ENCODE data around the gene LIN28A.

Gene LIN28A

DNA sequence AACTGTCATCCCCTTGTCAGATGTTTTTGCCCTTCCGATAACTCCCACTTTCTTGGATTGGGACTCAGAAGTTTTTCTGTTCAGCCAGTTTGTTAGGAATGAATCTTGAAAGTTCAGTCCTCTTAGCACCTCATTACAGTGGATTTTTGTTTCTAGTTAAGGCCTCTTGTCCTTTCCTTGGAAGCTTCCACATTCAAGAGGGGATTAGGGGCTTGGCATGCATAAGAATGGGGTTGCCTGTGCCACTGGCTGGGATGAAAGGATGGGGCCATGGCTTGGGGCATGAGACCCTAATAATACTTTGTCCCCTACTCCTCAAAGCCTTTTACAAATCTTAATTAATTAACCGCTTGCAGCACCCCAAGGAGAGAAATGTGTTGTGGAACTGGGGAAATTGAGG, 19.1 kb downstream of the LIN28A start:
- DNase-seq = no peak
- H3K9me3 Mint-ChIP-seq = no peaks in the 10 kb centered on the region
- H3K36me3 Mint-ChIP-seq = peaks cover 9% of the 10 kb centered on the region
- H3K4me3 Mint-ChIP-seq = no peak overlapping the region
- H3K4me1 Mint-ChIP-seq = peaks cover 26% of the 10 kb centered on the region
- H3K27me3 Mint-ChIP-seq = peaks cover 26% of the 10 kb centered on the region
- CTCF ChIA-PET = interaction anchor here (0.6 to 2.9 kb wide), 3 partner anchors 10 to 213 kb away, joined by 3 to 20 read pairs (median 4); no protein-coding TSS in a partner anchor
- no peak overlapping the region for H3K27ac Mint-ChIP-seq

DNA sequence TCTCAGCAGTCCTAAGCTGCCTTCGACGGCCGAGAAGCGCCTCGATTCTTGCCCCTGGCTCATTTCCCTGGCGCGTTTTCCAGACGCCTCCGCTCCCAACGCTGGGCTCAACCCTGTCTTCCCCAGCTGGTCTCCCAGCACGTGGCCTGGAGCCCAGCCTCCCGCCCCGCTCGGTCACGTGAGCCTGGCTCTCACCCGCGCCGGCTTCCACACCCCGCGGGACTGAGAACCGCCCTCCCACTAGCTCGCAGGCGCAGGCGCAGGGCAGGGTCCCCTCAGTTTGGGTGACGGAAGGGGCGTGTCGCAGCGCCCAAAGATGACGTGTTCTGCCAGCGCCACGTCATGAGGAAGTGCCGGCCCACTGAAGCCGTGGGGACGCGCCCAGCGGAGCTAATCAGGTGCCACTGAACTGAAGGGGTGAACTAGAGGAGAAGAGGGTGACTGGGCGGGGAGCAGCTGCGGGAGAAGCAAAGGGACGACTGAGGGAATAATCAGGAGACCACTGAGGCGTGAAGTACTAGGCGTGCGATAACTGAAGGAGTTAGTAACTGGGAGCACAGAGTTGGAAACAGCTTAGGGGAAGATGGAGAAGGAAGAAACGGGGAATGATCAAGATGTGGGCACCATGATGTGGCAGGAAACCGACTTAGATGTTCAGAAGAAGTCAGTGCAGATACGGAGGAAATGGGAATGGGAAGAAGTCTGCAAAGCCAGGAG, 21.5 kb downstream of the LIN28A start, which contains the start of gene DHDDS:
Gene DHDDS (plus strand): TSS at position 343 of the 717 bp plus-strand sequence. CDS start 625 bp downstream, outside the sequence.
- H3K27ac Mint-ChIP-seq = peak within 1 kb of the TSS; percentile 94
- peaks cover 11% of the 10 kb centered on the region for H3K36me3 Mint-ChIP-seq
- peaks cover 26% of the 10 kb centered on the region for H3K4me1 Mint-ChIP-seq
- peak; percentile 99 for DNase-seq
- CTCF ChIA-PET = interaction anchor here (0.8 to 3.5 kb wide), 6 partner anchors 12 to 198 kb away, joined by 3 to 22 read pairs (median 4); partner anchors contain the start of gene CEP85
- H3K27me3 Mint-ChIP-seq = peaks cover 17% of the 10 kb centered on the region
- H3K9me3 Mint-ChIP-seq = no peaks in the 10 kb centered on the region
- peak within 1 kb of the TSS; percentile 96 for H3K4me3 Mint-ChIP-seq

DNA sequence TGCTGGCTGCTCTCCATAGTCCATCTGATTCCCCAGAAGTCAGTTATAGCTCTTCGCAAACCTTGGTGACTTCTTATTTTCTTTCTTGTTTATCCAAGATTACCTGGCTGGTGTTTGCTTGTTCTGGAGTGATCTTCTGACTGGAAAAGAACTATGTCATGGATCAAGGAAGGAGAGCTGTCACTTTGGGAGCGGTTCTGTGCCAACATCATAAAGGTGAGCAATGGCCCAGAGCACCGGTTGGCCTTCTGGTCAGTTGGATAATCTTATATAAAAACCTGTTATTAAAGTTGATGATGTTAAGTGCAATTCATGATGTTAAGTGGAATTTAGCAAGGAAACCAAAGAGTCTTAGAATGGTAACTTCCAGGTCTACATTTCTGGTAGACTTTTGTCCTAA, 22.2 kb downstream of the LIN28A start:
- no peak for DNase-seq
- Mint-ChIP-seq H3K36me3 (peaks cover 11% of the 10 kb centered on the region), H3K27me3 (peaks cover 11% of the 10 kb centered on the region), H3K4me1 (peaks cover 26% of the 10 kb centered on the region), H3K9me3 (no peaks in the 10 kb centered on the region), H3K4me3 (peak overlapping the region; percentile 96), H3K27ac (peak overlapping the region; percentile 94)
- CTCF ChIA-PET = interaction anchor here (1.2 to 3.5 kb wide), 5 partner anchors 12 to 198 kb away, joined by 4 to 22 read pairs (median 4); partner anchors contain the start of gene CEP85

DNA sequence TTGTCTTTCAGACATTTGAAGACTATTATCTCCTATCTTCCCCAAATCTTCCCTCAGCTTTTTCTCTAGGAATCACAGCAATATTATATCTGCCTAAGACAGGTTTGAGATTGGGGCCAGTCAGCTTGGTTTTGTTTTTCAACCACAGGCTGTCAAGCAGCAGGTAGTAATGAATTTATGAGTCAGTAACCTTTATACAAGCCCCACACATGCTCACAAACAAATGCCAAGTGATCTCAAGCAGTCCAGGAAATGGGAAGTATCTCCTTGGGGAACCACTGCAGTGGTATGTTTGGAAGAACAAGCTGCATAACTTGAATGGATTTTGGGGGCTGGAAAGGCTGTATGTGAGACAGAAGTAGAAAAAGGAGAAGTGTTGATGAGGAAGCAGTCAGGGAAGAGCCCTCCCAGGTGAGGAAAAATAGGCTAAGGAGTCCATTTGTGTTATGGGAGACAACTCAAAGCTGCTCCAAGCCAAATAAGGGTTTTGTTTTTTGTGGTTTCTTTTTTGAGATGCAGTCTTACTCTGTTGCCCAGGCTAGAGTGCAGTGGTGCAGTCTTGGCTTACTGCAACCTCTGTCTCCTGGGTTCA, 23.6 kb downstream of the LIN28A start:
- CTCF ChIA-PET = interaction anchor here (0.6 to 3.5 kb wide), 3 partner anchors 17 to 37 kb away, joined by 3 to 22 read pairs (median 4); no protein-coding TSS in a partner anchor
- peaks cover 20% of the 10 kb centered on the region for H3K36me3 Mint-ChIP-seq
- no peaks in the 10 kb centered on the region for H3K9me3 Mint-ChIP-seq
- H3K27ac Mint-ChIP-seq = peak overlapping the region; percentile 42
- H3K27me3 Mint-ChIP-seq = peaks cover 5% of the 10 kb centered on the region
- no peak for DNase-seq
- no peak overlapping the region for H3K4me3 Mint-ChIP-seq
- peaks cover 26% of the 10 kb centered on the region for H3K4me1 Mint-ChIP-seq

DNA sequence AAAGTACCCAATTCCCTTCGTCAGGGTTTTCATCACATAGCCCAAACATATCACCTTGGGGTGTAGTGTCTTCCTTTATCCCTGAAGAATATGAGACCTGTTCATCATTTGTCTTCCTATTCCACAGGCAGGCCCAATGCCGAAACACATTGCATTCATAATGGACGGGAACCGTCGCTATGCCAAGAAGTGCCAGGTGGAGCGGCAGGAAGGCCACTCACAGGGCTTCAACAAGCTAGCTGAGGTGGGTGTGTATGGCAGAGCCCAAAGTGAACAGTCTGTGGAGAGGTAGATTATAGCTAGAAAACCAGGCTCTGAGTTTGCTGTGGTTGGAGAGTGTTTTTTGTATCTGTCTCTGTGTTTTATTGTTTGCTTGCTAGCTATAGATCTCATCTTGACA, 27.4 kb downstream of the LIN28A start:
- Mint-ChIP-seq H3K9me3 (no peaks in the 10 kb centered on the region), H3K27ac (peak overlapping the region; percentile 65), H3K4me3 (no peak overlapping the region), H3K4me1 (peaks cover 10% of the 10 kb centered on the region), H3K27me3 (no peaks in the 10 kb centered on the region), H3K36me3 (peaks cover 41% of the 10 kb centered on the region)
- CTCF ChIA-PET = interaction anchor here (1.2 kb wide), 1 partner anchor 21 kb away, joined by 3 read pairs; no protein-coding TSS in a partner anchor
- DNase-seq = no peak

DNA sequence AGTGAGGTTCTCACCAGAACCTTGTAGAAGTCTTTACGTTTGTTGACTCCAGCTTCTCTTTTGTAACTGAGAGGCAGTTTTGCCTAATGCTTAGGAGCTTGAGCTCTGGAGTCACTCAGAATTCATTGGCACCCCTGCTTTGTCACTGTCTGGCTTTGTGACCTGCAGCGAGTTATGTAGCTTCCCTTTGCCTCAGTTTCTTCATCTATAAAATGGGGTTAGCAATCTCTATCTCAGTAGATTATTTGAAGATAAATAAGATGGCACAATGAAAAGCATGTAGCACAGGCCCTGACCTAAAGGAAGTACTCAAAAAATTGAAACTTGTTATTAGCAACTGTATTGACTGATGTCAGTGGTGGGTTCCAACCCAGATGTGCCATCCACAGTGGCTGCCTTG, 29.6 kb downstream of the LIN28A start:
- CTCF ChIA-PET = interaction anchor here (1.6 kb wide), 1 partner anchor 23 kb away, joined by 6 read pairs; no protein-coding TSS in a partner anchor
- no peaks in the 10 kb centered on the region for H3K27me3 Mint-ChIP-seq
- no peak for DNase-seq
- H3K4me1 Mint-ChIP-seq = no peaks in the 10 kb centered on the region
- H3K9me3 Mint-ChIP-seq = no peaks in the 10 kb centered on the region
- peaks cover 53% of the 10 kb centered on the region for H3K36me3 Mint-ChIP-seq
- no peak overlapping the region for H3K27ac Mint-ChIP-seq
- no peak overlapping the region for H3K4me3 Mint-ChIP-seq

DNA sequence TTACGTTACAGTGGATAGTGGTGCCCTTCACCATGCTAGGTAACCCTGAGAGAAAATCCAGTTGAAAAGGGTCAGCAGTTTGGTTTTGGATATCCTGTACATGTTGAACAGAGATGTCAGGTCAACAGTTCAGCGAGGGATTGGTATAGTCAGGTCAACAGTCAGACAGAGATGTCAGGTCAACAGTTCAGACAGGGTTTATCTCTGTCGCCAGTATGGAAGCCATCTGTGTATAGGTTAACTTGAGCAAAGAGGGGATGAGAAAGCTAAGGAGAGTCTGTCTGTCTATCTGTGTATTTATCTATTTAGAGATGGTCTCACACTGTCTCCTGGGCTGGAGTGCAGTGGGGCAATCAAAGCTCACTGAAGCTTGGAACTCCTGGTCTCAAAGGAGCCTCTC, 39.3 kb downstream of the LIN28A start:
- H3K36me3 Mint-ChIP-seq = peaks cover 52% of the 10 kb centered on the region
- H3K9me3 Mint-ChIP-seq = no peaks in the 10 kb centered on the region
- DNase-seq = no peak
- H3K27me3 Mint-ChIP-seq = no peaks in the 10 kb centered on the region
- no peaks in the 10 kb centered on the region for H3K4me1 Mint-ChIP-seq
- H3K27ac Mint-ChIP-seq = no peak overlapping the region
- no peak overlapping the region for H3K4me3 Mint-ChIP-seq
- CTCF ChIA-PET = interaction anchor here (1.2 kb wide), 1 partner anchor 53 kb away, joined by 4 read pairs; no protein-coding TSS in a partner anchor

DNA sequence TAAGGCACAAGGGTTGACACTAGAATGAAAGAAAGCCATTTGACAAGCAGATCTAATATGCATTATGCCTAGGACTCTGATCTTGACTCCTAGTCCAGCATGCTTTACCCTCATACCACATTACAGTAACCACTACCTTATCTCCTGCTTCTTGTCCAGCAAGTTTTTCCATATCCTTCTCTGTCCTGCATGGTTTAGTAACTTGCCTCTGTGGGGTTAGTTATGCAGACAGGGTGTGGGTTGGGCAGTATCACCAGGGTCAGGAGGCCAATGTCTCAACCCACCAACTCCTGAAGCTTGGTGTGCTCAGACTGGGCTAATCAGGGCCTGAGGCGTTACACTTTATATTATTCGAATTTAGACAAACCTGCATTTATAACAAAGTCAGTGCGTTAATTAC, 40.3 kb downstream of the LIN28A start:
- H3K27ac Mint-ChIP-seq = no peak overlapping the region
- peaks cover 57% of the 10 kb centered on the region for H3K36me3 Mint-ChIP-seq
- DNase-seq = no peak
- no peak overlapping the region for H3K4me3 Mint-ChIP-seq
- H3K4me1 Mint-ChIP-seq = no peaks in the 10 kb centered on the region
- CTCF ChIA-PET = interaction anchor here (1.3 kb wide), 1 partner anchor 91 kb away, joined by 3 read pairs; no protein-coding TSS in a partner anchor
- no peaks in the 10 kb centered on the region for H3K9me3 Mint-ChIP-seq
- H3K27me3 Mint-ChIP-seq = no peaks in the 10 kb centered on the region

DNA sequence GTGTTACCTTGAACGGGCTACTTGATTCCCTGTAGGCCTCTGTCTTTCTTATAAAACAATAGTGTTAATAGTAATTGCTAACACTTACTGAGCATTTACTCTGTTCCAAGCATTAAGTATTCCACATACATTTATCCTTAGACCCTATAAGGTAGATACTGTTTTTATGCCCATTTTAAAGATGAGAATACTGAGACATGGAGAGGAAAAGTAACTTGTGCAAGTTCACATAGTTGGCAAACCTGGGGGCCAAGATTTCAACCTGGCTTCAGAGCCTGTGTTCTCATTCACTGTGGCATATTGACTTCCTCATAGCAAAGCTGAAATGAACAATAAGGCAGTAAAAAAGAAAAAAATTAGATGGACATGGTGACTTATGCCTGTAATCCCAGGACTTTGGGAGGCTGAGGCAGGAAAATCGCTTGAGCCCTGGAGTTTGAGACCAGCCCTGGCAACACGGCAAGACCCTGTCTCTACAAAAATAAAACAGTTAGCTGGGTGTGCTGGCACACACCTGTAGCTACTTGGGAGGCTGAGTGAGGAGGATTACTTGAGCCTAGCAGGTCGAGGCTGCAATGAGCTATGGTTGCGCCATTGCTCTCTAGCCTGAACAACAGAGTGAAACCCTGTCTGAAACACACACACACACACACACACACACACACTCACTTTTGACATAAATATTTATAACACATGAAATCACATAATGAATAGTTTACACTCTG, 42.0 kb downstream of the LIN28A start:
- CTCF ChIA-PET = no interaction called here
- Mint-ChIP-seq H3K27ac (no peak overlapping the region), H3K9me3 (no peaks in the 10 kb centered on the region), H3K4me3 (no peak overlapping the region), H3K36me3 (peaks cover 45% of the 10 kb centered on the region), H3K4me1 (no peaks in the 10 kb centered on the region), H3K27me3 (no peaks in the 10 kb centered on the region)
- no peak for DNase-seq

DNA sequence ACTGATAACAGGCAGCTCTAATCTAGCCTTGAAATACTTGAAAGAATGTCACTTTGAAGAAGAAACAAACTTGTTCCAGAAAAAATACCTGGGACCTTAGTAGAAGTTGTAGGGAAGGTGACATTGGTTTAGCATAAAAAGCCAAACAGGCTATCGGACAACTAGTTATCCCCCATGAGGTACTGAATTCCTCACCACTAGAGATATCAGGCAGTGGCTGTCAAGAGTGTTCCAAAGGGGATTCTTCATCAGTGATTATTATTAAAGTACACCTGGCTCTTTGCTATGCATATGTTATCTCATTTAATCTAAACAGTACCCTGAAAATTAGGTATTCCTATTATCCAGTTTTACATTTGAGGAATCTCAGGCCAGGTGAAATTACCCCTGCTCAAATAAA, 48.5 kb downstream of the LIN28A start:
- DNase-seq = no peak
- peaks cover 45% of the 10 kb centered on the region for H3K36me3 Mint-ChIP-seq
- H3K4me3 Mint-ChIP-seq = no peak overlapping the region
- no peak overlapping the region for H3K27ac Mint-ChIP-seq
- no peaks in the 10 kb centered on the region for H3K27me3 Mint-ChIP-seq
- H3K9me3 Mint-ChIP-seq = no peaks in the 10 kb centered on the region
- no peaks in the 10 kb centered on the region for H3K4me1 Mint-ChIP-seq
- CTCF ChIA-PET = interaction anchor here (5.3 kb wide), 1 partner anchor 11 kb away, joined by 33 read pairs; no protein-coding TSS in a partner anchor

DNA sequence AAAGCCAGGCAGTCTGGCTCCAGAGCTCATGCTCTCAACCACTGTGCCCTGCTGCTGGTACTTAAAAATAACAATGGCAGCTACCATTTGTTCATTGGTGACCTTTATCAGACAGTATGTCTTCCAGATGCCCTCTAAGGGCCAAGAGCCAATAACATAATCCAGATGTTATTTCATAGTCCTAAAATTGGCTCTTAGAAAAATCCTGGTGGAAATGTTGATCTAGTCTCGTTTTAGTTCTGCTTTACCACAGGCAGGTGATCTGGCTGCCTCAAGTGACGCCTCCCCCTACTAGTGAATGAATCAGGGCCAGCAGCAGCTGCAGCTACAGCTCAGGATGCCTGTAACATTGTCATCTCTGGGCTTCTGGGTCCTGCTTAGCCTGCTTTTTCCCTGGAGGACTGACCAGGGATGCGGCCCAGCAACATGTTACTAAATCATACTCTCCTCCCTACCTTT, 49.0 kb downstream of the LIN28A start:
- CTCF ChIA-PET = interaction anchor here (5.3 kb wide), 1 partner anchor 11 kb away, joined by 33 read pairs; no protein-coding TSS in a partner anchor
- DNase-seq = no peak
- Mint-ChIP-seq H3K27me3 (no peaks in the 10 kb centered on the region), H3K4me3 (no peak overlapping the region), H3K4me1 (no peaks in the 10 kb centered on the region), H3K27ac (no peak overlapping the region), H3K36me3 (peaks cover 47% of the 10 kb centered on the region), H3K9me3 (no peaks in the 10 kb centered on the region)

DNA sequence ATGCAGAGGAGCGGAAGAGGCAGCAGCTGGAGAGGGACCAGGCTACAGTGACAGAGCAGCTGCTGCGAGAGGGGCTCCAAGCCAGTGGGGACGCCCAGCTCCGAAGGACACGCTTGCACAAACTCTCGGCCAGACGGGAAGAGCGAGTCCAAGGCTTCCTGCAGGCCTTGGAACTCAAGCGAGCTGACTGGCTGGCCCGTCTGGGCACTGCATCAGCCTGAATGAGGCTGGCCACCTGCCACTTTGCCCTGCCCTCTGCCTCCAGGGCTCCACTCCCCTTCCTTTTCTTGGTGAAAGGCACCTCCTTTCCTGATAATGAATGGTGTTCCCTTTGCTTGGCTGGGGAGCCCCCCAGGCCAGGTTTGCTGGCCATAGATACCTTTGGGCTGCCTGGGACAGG, 58.3 kb downstream of the LIN28A start:
- CTCF ChIA-PET = interaction anchor here (0.7 to 4.0 kb wide), 3 partner anchors 9 to 321 kb away, joined by 3 to 33 read pairs (median 9); no protein-coding TSS in a partner anchor
- peaks cover 56% of the 10 kb centered on the region for H3K36me3 Mint-ChIP-seq
- no peak overlapping the region for H3K27ac Mint-ChIP-seq

DNA sequence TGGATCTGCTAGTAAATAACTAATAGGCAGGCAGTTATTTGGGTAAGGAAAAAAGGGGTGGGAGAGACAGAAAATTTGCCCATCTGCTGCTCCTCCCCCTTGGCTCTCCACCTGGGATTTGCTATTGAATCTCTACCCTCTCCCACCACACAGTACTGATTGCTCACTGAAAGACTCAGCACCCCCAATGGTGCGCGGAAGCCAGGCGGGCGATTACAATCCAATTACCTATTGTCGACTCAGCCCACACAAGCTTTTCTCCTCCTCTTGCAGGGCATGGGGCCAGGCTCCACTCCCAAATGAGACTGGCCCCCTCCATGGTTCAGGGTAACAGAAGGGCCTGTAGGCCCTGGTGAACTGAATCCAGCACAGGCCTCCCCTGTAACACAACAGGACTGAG, 58.9 kb downstream of the LIN28A start:
- no peak overlapping the region for H3K4me3 Mint-ChIP-seq
- no peak overlapping the region for H3K27ac Mint-ChIP-seq
- peaks cover 42% of the 10 kb centered on the region for H3K4me1 Mint-ChIP-seq
- no peak for DNase-seq
- no peaks in the 10 kb centered on the region for H3K27me3 Mint-ChIP-seq
- no peaks in the 10 kb centered on the region for H3K9me3 Mint-ChIP-seq
- CTCF ChIA-PET = interaction anchor here (0.7 to 4.0 kb wide), 6 partner anchors 10 to 320 kb away, joined by 3 to 33 read pairs (median 8); no protein-coding TSS in a partner anchor
- peaks cover 59% of the 10 kb centered on the region for H3K36me3 Mint-ChIP-seq

More for the DNA sequence above, 58.3 kb downstream of the LIN28A start:
- Mint-ChIP-seq H3K9me3 (no peaks in the 10 kb centered on the region), H3K4me1 (peaks cover 35% of the 10 kb centered on the region), H3K27me3 (no peaks in the 10 kb centered on the region), H3K4me3 (no peak overlapping the region)
- DNase-seq = no peak
